Measurements from ENCODE around the gene TRIM66. TPM values are rescaled to one million over a fixed set of nuclear protein-coding genes. Genes with fewer than 3 reads are reported as not detected.
A peak's percentile ranks its signal among the peaks of the same experiment; 100 is the strongest.

The TRIM66 gene
- total RNA-seq, 1 donor from 2014 or later: 5.9 TPM

- H3K36me3 Mint-ChIP-seq (ENCODE audit: low read depth): peaks cover 30% of the 10 kb centered on the region
- TF ChIP-seq CTCF (IDR thresholded peaks at IDR 0.05): no peak
- H3K4me3 Mint-ChIP-seq (ENCODE audit: unreplicated experiment): peak overlapping the region; percentile 88
- H3K9me3 Mint-ChIP-seq (ENCODE audit: low read depth): no peaks in the 10 kb centered on the region
- H3K27me3 Mint-ChIP-seq (ENCODE audit: low read depth): no peaks in the 10 kb centered on the region
- H3K4me1 Mint-ChIP-seq (ENCODE audit: low read depth): peaks cover 49% of the 10 kb centered on the region
- no peak for DNase-seq (ENCODE audit: low spot score)
- H3K27ac Mint-ChIP-seq (ENCODE audit: unreplicated experiment): peak overlapping the region; percentile 60
These were observed 7.3 kb upstream of the TRIM66 start for GRCh38 chr11:8689726-8690255.

GRCh38 chr11:8688414-8689362, 6.2 kb upstream of the TRIM66 start:
- H3K27me3 Mint-ChIP-seq (ENCODE audit: low read depth): no peaks in the 10 kb centered on the region
- peaks cover 60% of the 10 kb centered on the region for H3K4me1 Mint-ChIP-seq (ENCODE audit: low read depth)
- H3K27ac Mint-ChIP-seq (ENCODE audit: unreplicated experiment): peak overlapping the region; percentile 92
- H3K4me3 Mint-ChIP-seq (ENCODE audit: unreplicated experiment): peak overlapping the region; percentile 88
- no peak for DNase-seq (ENCODE audit: low spot score)
- peaks cover 31% of the 10 kb centered on the region for H3K36me3 Mint-ChIP-seq (ENCODE audit: low read depth)
- no peaks in the 10 kb centered on the region for H3K9me3 Mint-ChIP-seq (ENCODE audit: low read depth)
- peak; percentile 56 for TF ChIP-seq CTCF (IDR thresholded peaks at IDR 0.05)

- H3K27ac Mint-ChIP-seq (ENCODE audit: unreplicated experiment): peak overlapping the region; percentile 63
- TF ChIP-seq CTCF (IDR thresholded peaks at IDR 0.05): no peak
- no peaks in the 10 kb centered on the region for H3K9me3 Mint-ChIP-seq (ENCODE audit: low read depth)
- H3K36me3 Mint-ChIP-seq (ENCODE audit: low read depth): peaks cover 32% of the 10 kb centered on the region
- H3K27me3 Mint-ChIP-seq (ENCODE audit: low read depth): no peaks in the 10 kb centered on the region
- DNase-seq (ENCODE audit: low spot score): no peak
- H3K4me1 Mint-ChIP-seq (ENCODE audit: low read depth): peaks cover 72% of the 10 kb centered on the region
- H3K4me3 Mint-ChIP-seq (ENCODE audit: unreplicated experiment): no peak overlapping the region
These were observed 3.9 kb upstream of the TRIM66 start for GRCh38 chr11:8686325-8686724.

GRCh38 chr11:8685820-8686219, 3.4 kb upstream of the TRIM66 start:
- H3K27me3 Mint-ChIP-seq (ENCODE audit: low read depth): no peaks in the 10 kb centered on the region
- no peak for DNase-seq (ENCODE audit: low spot score)
- no peak overlapping the region for H3K4me3 Mint-ChIP-seq (ENCODE audit: unreplicated experiment)
- no peak for TF ChIP-seq CTCF (IDR thresholded peaks at IDR 0.05)
- H3K9me3 Mint-ChIP-seq (ENCODE audit: low read depth): no peaks in the 10 kb centered on the region
- peaks cover 75% of the 10 kb centered on the region for H3K4me1 Mint-ChIP-seq (ENCODE audit: low read depth)
- peaks cover 33% of the 10 kb centered on the region for H3K36me3 Mint-ChIP-seq (ENCODE audit: low read depth)
- H3K27ac Mint-ChIP-seq (ENCODE audit: unreplicated experiment): peak overlapping the region; percentile 57

GRCh38 chr11:8685306-8685705, 2.8 kb upstream of the TRIM66 start:
- no peak for DNase-seq (ENCODE audit: low spot score)
- peaks cover 36% of the 10 kb centered on the region for H3K36me3 Mint-ChIP-seq (ENCODE audit: low read depth)
- H3K27ac Mint-ChIP-seq (ENCODE audit: unreplicated experiment): peak overlapping the region; percentile 57
- peaks cover 80% of the 10 kb centered on the region for H3K4me1 Mint-ChIP-seq (ENCODE audit: low read depth)
- H3K27me3 Mint-ChIP-seq (ENCODE audit: low read depth): no peaks in the 10 kb centered on the region
- no peak overlapping the region for H3K4me3 Mint-ChIP-seq (ENCODE audit: unreplicated experiment)
- no peaks in the 10 kb centered on the region for H3K9me3 Mint-ChIP-seq (ENCODE audit: low read depth)
- TF ChIP-seq CTCF (IDR thresholded peaks at IDR 0.05): no peak

All from chondrocyte (in vitro differentiated cells).